Measurements from ENCODE around the gene UBR7.

UBR7 gene

DNA sequence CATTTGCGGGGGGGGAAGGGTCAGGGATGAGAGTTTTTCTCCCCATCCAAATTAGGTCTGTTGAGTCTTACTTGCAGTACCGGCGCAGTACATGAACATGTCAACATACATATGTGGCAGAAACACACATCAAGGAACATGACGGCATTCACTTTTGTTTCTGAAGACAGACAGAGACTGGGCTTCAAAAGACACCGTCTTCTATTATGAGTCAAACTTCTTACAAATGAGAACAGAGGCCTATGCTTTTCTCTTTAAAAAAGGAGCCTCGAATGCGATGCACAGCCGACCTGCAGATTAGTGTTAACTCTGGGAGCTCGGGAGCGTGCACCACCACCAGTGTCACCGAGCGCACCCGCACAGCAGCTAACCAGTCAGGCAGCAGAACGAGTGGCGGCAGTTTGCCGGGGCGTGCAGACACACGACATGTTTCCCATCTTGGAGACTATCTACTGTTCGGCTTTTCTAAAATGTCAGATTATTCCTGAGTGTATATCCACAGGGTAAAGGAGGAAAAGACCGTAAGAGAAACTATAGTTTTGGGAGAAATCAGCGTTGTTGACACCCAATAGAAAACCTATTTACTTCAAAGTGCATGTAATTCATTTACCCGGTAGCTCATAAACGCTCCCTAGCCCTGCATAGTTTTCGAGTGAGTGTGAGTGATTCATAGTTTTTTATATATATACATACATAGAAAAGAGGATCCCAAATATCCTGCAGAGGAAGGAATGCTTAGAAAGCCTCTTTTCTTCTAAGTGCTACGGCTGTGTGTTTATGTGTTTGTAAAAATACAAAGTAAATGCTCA, 33.0 kb downstream of the UBR7 start:
- peak; percentile 83 for DNase-seq (ENCODE audit: low spot score)
- ChIA-PET CTCF (interaction anchor here (0.7 kb wide), 1 partner anchor 10 kb away, joined by 3 read pairs; no protein-coding TSS in a partner anchor), POLR2A (ENCODE audit: low non-redundant PET) (no interaction called here)
- TF ChIP-seq, protein P1, sequence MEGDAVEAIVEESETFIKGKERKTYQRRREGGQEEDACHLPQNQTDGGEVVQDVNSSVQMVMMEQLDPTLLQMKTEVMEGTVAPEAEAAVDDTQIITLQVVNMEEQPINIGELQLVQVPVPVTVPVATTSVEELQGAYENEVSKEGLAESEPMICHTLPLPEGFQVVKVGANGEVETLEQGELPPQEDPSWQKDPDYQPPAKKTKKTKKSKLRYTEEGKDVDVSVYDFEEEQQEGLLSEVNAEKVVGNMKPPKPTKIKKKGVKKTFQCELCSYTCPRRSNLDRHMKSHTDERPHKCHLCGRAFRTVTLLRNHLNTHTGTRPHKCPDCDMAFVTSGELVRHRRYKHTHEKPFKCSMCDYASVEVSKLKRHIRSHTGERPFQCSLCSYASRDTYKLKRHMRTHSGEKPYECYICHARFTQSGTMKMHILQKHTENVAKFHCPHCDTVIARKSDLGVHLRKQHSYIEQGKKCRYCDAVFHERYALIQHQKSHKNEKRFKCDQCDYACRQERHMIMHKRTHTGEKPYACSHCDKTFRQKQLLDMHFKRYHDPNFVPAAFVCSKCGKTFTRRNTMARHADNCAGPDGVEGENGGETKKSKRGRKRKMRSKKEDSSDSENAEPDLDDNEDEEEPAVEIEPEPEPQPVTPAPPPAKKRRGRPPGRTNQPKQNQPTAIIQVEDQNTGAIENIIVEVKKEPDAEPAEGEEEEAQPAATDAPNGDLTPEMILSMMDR (conservative IDR thresholded peaks at IDR 0.05; ENCODE audit: low read depth): no peak
- peak overlapping the region; percentile 39; the same call in 1 of the 2 replicates for H3K27ac ChIP-seq

DNA sequence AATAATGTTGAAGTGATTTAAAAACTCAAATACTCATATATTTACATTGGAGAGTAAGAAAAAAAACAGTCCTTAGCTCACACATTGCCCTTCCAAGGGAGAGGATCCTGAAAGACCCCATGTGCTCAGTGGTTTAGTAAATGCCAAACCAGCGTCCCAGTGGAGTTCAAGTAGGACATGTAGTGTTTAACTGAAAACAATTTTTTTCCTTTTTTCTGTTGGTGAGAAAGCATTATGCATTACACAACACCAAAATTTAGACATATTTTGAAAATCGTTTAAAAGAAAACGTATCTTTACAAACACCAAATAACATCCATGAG, 33.6 kb downstream of the UBR7 start:
- CTCF ChIA-PET: interaction anchor here (0.7 kb wide), 1 partner anchor 11 kb away, joined by 3 read pairs; no protein-coding TSS in a partner anchor
- DNase-seq (ENCODE audit: low spot score): no peak
- POLR2A ChIA-PET (ENCODE audit: low non-redundant PET): no interaction called here
- H3K27ac ChIP-seq: no peak overlapping the region
- TF ChIP-seq, protein P1 (conservative IDR thresholded peaks at IDR 0.05; ENCODE audit: low read depth): no peak

DNA sequence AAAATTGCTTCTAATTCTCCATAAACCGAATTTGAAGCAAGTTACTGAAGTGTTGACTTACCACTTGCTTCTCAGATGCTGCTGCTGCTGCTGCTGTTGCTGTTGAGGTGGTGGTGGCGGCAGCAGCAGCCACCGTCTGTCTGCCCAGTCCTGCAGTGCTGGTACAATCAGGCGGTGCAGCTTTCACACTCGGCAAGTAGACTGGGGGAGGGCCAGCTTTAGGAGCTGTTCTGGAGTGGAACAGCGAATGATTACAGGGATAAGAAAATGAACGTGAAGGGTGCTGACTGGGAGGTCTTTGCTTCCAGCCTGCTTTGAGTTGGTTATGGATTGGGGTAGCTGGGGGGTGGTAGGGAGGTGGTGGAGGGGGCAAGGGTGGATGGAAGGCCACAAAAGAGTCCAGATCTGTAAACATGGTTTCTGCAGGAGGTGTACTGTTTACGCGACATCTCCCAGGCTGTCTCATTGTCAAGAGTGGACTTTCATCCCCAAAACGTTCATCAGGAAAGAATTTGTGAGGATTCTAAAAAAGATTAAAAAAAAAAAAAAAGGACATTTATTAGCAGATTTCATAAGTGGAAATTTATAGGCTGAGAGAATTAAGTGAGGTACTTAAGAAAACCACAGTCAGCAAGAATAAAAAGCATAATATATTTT, 38.8 kb downstream of the UBR7 start:
- DNase-seq (ENCODE audit: low spot score): no peak
- ChIA-PET POLR2A (ENCODE audit: low non-redundant PET) (interaction anchor here (0.7 kb wide), 1 partner anchor 117 kb away, joined by 6 read pairs; no protein-coding TSS in a partner anchor), CTCF (interaction anchor here (0.7 kb wide), 2 partner anchors 69 to 428 kb away, joined by 3 to 4 read pairs; no protein-coding TSS in a partner anchor)
- TF ChIP-seq, protein P1 (conservative IDR thresholded peaks at IDR 0.05; ENCODE audit: low read depth): no peak
- H3K27ac ChIP-seq: no peak overlapping the region

DNA sequence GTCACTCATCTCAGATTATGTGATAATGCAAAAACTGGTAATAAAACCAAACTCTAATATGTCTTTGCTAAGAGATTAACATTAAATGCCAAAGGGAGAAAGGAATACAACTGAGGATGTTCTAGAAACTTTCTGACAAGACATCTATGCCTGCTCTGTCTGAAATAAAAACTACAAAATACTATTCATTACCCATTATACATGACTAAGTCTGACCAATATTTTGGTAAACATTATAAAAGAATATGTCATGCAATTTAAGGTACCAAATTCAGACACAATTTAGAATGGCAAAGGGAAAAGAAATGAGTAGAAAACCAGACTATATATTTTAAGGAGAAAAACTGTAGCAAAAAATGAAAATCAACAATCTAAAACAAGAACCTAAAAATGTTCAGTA, 39.5 kb downstream of the UBR7 start:
- TF ChIP-seq, protein P1 (conservative IDR thresholded peaks at IDR 0.05; ENCODE audit: low read depth): no peak
- H3K27ac ChIP-seq: no peak overlapping the region
- CTCF ChIA-PET: interaction anchor here (0.6 to 0.7 kb wide), 3 partner anchors 27 to 428 kb away, joined by 3 to 4 read pairs (median 3); no protein-coding TSS in a partner anchor
- POLR2A ChIA-PET (ENCODE audit: low non-redundant PET): no interaction called here
- DNase-seq (ENCODE audit: low spot score): no peak

DNA sequence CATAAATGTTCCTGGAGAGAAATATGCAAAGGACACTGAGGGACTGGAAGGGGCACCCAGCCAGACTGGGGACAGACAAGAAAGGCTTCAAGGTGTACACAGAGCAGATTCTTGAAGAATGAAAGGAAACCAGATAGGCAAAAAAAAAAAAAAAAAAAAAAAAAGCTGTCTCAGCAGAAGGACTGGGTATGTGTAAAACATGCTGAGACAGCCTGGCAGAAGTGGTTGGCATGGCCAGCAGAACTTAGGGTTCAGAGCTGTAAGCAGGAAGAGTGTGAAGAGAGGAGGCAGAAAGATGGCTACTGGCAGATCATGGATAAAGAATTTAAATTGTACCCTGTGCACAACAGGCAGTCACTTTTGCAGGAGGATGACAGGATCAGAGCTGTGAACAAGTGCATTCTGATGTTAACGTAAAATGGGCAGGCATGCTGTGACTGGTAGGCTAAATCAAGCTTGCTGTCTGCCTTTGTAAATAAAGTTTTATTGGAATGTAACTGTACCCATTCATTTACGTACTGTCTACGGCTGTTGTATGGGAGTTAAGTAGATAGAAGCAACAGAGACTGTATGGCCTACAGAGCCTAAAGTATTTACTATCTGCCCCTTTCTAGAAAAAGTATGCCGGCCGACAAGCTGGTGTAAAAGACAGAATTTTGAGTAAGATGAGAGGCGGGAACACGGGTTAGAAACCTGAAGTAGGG, 42.2 kb downstream of the UBR7 start:
- TF ChIP-seq, protein P1 (conservative IDR thresholded peaks at IDR 0.05; ENCODE audit: low read depth): no peak
- DNase-seq (ENCODE audit: low spot score): no peak

DNA sequence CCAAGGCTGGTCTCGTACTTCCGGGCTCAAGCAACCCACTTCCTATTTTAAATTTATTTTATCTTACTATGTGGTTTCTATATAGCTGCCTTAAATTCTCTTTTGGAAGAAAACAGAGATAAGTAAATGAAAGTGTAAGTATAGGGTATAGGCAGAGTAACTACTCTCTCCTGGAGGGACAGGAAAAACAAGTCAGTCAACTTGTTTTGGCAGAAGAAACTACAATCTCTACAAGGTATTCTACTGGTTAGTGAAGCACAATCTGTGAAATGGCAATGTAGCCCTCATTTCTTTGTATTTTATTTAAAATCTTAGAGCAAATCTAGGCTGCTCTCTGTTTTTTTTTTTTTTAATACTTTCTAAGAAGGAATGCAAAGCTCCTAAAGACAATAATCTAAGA, 55.4 kb downstream of the UBR7 start:
- no peak for DNase-seq (ENCODE audit: low spot score)
- ChIA-PET CTCF (interaction anchor here (0.5 to 0.7 kb wide), 2 partner anchors 17 to 157 kb away, joined by 3 to 7 read pairs; no protein-coding TSS in a partner anchor), POLR2A (ENCODE audit: low non-redundant PET) (no interaction called here)
- H3K27ac ChIP-seq: no peak overlapping the region
- TF ChIP-seq, protein P1 (conservative IDR thresholded peaks at IDR 0.05; ENCODE audit: low read depth): no peak

More for the DNA sequence above, 42.2 kb downstream of the UBR7 start:
- no peak overlapping the region for H3K27ac ChIP-seq
- CTCF ChIA-PET: interaction anchor here (0.6 kb wide), 1 partner anchor 38 kb away, joined by 3 read pairs; no protein-coding TSS in a partner anchor
- POLR2A ChIA-PET (ENCODE audit: low non-redundant PET): interaction anchor here (0.6 kb wide), 1 partner anchor 744 kb away, joined by 7 read pairs; no protein-coding TSS in a partner anchor

All from RWPE1 (cell line).